ENCODE measurements around the gene ADK. TPM values are rescaled to one million over a fixed set of nuclear protein-coding genes. Genes with fewer than 3 reads are reported as not detected.

The ADK gene
- total RNA-seq, 2 donors from 2014 or later: 14.4 to 24.3 TPM

DNA sequence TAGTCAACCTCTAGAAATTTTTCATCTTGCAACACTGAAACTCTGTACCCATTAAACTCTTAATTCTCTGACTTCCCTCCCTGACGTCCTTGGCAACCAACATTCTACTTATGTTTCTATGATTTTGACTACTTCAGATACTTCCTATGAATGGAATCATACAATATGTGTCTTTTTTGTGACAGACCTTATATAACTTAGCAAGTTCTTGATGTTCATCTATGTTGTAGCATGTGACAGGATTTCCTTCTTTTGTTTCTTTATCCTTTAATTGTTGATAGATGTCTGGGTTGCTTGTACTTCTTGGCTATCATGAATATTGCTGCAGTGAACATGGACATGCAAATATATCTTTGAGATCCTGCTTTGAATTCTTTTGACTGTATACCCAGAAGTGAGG lies 240.8 kb downstream of the ADK start:
- TF ChIP-seq, protein P1, sequence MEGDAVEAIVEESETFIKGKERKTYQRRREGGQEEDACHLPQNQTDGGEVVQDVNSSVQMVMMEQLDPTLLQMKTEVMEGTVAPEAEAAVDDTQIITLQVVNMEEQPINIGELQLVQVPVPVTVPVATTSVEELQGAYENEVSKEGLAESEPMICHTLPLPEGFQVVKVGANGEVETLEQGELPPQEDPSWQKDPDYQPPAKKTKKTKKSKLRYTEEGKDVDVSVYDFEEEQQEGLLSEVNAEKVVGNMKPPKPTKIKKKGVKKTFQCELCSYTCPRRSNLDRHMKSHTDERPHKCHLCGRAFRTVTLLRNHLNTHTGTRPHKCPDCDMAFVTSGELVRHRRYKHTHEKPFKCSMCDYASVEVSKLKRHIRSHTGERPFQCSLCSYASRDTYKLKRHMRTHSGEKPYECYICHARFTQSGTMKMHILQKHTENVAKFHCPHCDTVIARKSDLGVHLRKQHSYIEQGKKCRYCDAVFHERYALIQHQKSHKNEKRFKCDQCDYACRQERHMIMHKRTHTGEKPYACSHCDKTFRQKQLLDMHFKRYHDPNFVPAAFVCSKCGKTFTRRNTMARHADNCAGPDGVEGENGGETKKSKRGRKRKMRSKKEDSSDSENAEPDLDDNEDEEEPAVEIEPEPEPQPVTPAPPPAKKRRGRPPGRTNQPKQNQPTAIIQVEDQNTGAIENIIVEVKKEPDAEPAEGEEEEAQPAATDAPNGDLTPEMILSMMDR (IDR thresholded peaks at IDR 0.05): no peak
- no peaks in the 10 kb centered on the region for H3K4me1 ChIP-seq (ENCODE audit: control insufficient read depth in 1 of 2, low read depth in 2 of 2)
- ATAC-seq (ENCODE audit: insufficient number of reproducible peaks, low FRiP score, low read depth) (no peak), DNase-seq (ENCODE audit: low spot score) (no peak)
- no peak overlapping the region for H3K4me3 ChIP-seq
- no peaks in the 10 kb centered on the region for H3K36me3 ChIP-seq
- no peak overlapping the region for H3K27ac ChIP-seq
- H3K9me3 ChIP-seq: no peaks in the 10 kb centered on the region
- no peaks in the 10 kb centered on the region for H3K27me3 ChIP-seq (replicated peaks; ENCODE audit: insufficient read depth)

DNA sequence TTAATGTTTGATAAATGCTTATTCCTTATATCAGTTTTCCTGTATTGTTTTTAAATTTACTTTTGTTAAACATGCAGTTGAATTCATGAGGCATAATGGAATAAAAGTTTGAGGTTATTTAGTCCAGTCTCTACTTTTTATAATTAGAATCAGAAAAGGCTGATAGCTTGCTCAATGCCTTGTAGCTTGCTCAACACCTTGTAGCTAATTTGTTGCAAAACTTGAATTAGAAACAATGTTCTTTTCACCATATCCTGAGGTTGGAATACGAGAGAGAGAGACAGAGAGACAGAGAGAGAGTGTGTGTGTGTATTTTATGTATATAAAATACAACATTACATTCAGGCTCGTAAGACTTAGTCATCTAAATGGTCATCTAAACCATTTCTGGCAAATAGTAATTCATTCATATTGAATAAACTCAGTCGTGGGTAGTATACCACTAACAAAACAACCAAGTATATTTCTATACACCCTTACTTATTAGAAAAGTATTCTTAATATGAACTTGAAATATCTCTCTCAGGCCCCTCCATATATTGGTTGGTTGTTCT lies 243.5 kb downstream of the ADK start:
- H3K27ac ChIP-seq: no peak overlapping the region
- DNase-seq (ENCODE audit: low spot score): no peak
- H3K4me1 ChIP-seq (ENCODE audit: control insufficient read depth in 1 of 2, low read depth in 2 of 2): no peaks in the 10 kb centered on the region
- TF ChIP-seq, protein P1 (IDR thresholded peaks at IDR 0.05): no peak
- no peaks in the 10 kb centered on the region for H3K9me3 ChIP-seq
- H3K4me3 ChIP-seq: no peak overlapping the region
- no peaks in the 10 kb centered on the region for H3K36me3 ChIP-seq
- H3K27me3 ChIP-seq (replicated peaks; ENCODE audit: insufficient read depth): no peaks in the 10 kb centered on the region
- ATAC-seq (ENCODE audit: insufficient number of reproducible peaks, low FRiP score, low read depth): no peak

GRCh38 chr10:74400186-74400585 lies 249.2 kb downstream of the ADK start:
- Histone ChIP-seq H3K27ac (no peak overlapping the region), H3K27me3 (replicated peaks; ENCODE audit: insufficient read depth) (no peaks in the 10 kb centered on the region), H3K36me3 (no peaks in the 10 kb centered on the region), H3K9me3 (no peaks in the 10 kb centered on the region), H3K4me3 (no peak overlapping the region), H3K4me1 (ENCODE audit: control insufficient read depth in 1 of 2, low read depth in 2 of 2) (no peaks in the 10 kb centered on the region)
- ATAC-seq (ENCODE audit: insufficient number of reproducible peaks, low FRiP score, low read depth) (no peak), DNase-seq (ENCODE audit: low spot score) (no peak)
- TF ChIP-seq, protein P1 (IDR thresholded peaks at IDR 0.05): no peak

DNA sequence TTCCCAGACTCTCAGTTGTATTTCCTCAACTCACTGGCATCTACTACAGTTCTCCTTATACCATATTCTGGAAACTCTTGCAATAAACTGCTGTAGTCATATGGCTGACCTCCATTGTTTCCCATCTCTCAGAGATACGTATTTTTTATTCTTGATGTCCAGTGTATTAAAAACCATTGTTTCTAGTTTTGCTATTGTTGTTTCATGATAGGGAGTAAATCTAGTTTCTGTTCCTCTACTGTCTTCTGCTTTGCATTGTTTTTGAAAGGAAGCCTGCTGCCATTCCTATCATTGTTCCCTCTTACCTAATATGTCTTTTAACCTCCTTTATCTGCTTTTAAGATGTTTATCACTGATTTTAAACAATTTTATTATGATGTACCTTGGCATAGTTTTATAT lies 255.0 kb downstream of the ADK start:
- no peak for DNase-seq (ENCODE audit: low spot score)
- TF ChIP-seq, protein P1 (IDR thresholded peaks at IDR 0.05): no peak
- Histone ChIP-seq H3K27me3 (replicated peaks; ENCODE audit: insufficient read depth) (no peaks in the 10 kb centered on the region), H3K36me3 (no peaks in the 10 kb centered on the region), H3K4me3 (no peak overlapping the region), H3K27ac (no peak overlapping the region), H3K9me3 (no peaks in the 10 kb centered on the region), H3K4me1 (ENCODE audit: control insufficient read depth in 1 of 2, low read depth in 2 of 2) (no peaks in the 10 kb centered on the region)
- ATAC-seq (ENCODE audit: insufficient number of reproducible peaks, low FRiP score, low read depth): no peak

DNA sequence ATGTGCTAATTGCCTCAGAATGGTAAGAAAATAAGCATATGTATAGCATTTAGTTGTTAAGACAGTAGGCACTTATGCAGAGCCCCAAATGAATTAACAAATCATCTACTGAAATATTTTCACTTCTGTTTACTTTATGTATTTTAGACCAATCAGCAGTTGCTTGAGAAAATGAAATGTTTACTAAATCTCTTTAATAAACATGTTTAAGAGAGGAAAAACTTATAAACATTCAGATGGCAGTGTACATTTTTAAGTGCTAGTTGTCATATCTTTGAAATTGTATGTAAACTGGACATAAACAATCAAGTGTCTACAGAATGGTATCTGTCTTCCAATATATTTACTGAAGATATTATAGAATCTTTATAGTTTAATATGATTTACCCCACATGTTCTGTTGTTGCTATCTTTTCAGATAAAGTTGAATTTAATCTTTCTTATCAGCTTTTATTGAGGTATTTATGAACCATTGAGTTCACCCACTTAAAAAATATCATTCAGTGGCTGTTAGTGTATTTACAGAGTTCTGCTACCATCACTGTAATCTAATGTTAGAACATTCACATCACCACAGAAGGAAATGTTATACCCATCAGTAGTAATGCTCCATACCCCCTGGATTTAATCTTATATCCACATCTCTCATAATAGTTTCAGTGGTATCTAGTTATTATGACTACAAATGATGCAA lies 264.3 kb downstream of the ADK start:
- ATAC-seq (ENCODE audit: insufficient number of reproducible peaks, low FRiP score, low read depth): no peak
- Histone ChIP-seq H3K36me3 (no peaks in the 10 kb centered on the region), H3K27me3 (replicated peaks; ENCODE audit: insufficient read depth) (no peaks in the 10 kb centered on the region), H3K9me3 (no peaks in the 10 kb centered on the region), H3K4me1 (ENCODE audit: control insufficient read depth in 1 of 2, low read depth in 2 of 2) (no peaks in the 10 kb centered on the region), H3K4me3 (no peak overlapping the region), H3K27ac (no peak overlapping the region)
- DNase-seq (ENCODE audit: low spot score): no peak
- TF ChIP-seq, protein P1 (IDR thresholded peaks at IDR 0.05): no peak

All from thoracic aorta (tissue), 2 donors.